HL-60 (cell line): ENCODE results near the gene HECA.

ENCODE experiments used
- DNase-seq, 2 experiments: peaks; one replicate each; pipeline ENCODE4 v3.0.0-alpha.2; 2010 to 2020; ENCODE audit warnings: low read depth in 1 of 2, low spot score in 1 of 2
- H3K27ac ChIP-seq: fragments of 250-450 bp; sonication (Bioruptor Pico); replicated peaks from 2 replicates; pipeline ENCODE4 v1.5.1; 2020; ENCODE audit warnings: mild to moderate bottlenecking, moderate library complexity
- H3K27me3 ChIP-seq: fragments of 250-450 bp; sonication (Bioruptor Pico); 2 replicates; pipeline ENCODE4 v1.5.1; 2021; ENCODE audit warnings: mild to moderate bottlenecking, moderate library complexity; ENCODE audit not compliant: insufficient read depth, poor library complexity, severe bottlenecking
- H3K4me3 ChIP-seq: replicated peaks from 2 replicates; pipeline ENCODE4 v1.5.1; 2011; ENCODE audit warnings: mild to moderate bottlenecking, control low read depth, low read length; ENCODE audit not compliant: insufficient read depth
- CTCF ChIP-seq: IDR thresholded peaks from one replicate; pipeline ENCODE4 v1.5.1; 2011; ENCODE audit warnings: low read length, control low read depth, inconsistent platforms; ENCODE audit not compliant: insufficient read depth
- GABPA ChIP-seq: IDR thresholded peaks from 2 replicates; pipeline ENCODE4 v1.6.1; 2012; ENCODE audit warnings: low read depth
- POLR2AphosphoS5 ChIP-seq: IDR thresholded peaks from 2 replicates; pipeline ENCODE4 v1.6.1; 2012; ENCODE audit warnings: low read depth
- REST ChIP-seq: IDR thresholded peaks from 2 replicates; pipeline ENCODE4 v1.6.1; 2012; ENCODE audit warnings: low read depth; ENCODE audit not compliant: insufficient replicate concordance
- SPI1 ChIP-seq: IDR thresholded peaks from 2 replicates; pipeline ENCODE4 v1.6.1; 2012; ENCODE audit warnings: low read depth, mild to moderate bottlenecking, borderline replicate concordance

Gene HECA

GRCh38 chr6:139166956-139167313 is 32.1 kb downstream of the HECA start:
- no peak for DNase-seq
- Histone ChIP-seq H3K27ac (no peak overlapping the region), H3K4me3 (no peak overlapping the region), H3K27me3 (no peaks in the 10 kb centered on the region)
- TF ChIP-seq REST (no peak), CTCF (no peak), POLR2AphosphoS5 (no peak), GABPA (no peak), SPI1 (no peak)

GRCh38 chr6:139172151-139172550 is 37.3 kb downstream of the HECA start:
- no peak for DNase-seq
- no peaks in the 10 kb centered on the region for H3K27me3 ChIP-seq

GRCh38 chr6:139172567-139172966 is 37.7 kb downstream of the HECA start:
- TF ChIP-seq REST (no peak), SPI1 (no peak), GABPA (no peak), CTCF (no peak), POLR2AphosphoS5 (no peak)
- H3K4me3 ChIP-seq, result no peak overlapping the region
- no peak overlapping the region for H3K27ac ChIP-seq
- no peak for DNase-seq
- H3K27me3 ChIP-seq, result no peaks in the 10 kb centered on the region

More at GRCh38 chr6:139172151-139172550, 37.3 kb downstream of the HECA start:
- TF ChIP-seq GABPA, result no peak
- no peak for TF ChIP-seq REST
- no peak for TF ChIP-seq SPI1
- no peak for TF ChIP-seq CTCF
- no peak for TF ChIP-seq POLR2AphosphoS5
- H3K4me3 ChIP-seq, result no peak overlapping the region
- H3K27ac ChIP-seq, result no peak overlapping the region
